IMR-90 (cell line): ENCODE data around the gene PLEKHA8. TPM values are rescaled to one million over a fixed set of nuclear protein-coding genes. Genes with fewer than 3 reads are reported as not detected.

ENCODE experiments used
- ATAC-seq: fragments of 200-7000 bp; cut with Tn5 transposase; 2 replicates; pipeline ENCODE4 v1.9.1; 2020; ENCODE audit warnings: low read depth, mild to moderate bottlenecking, moderate library complexity
- BruUV-seq: library from RNA; stranded (reverse); fragments of 400-500 nt; replicated peaks from 2 replicates; lab custom pipeline; 2021; lab: Mats Ljungman, UMichigan
- CTCF ChIA-PET: fragments of 300-600 bp; formaldehyde crosslinking; extraction: SDS; loops from one replicate; lab custom pipeline; 2021; ENCODE audit warnings: antibody characterized with exemption; lab: Yijun Ruan, JAX
- POLR2A ChIA-PET: fragments of 300-600 bp; sonication (Branson Sonifier 250); formaldehyde crosslinking; loops from one replicate; lab custom pipeline; 2022; ENCODE audit warnings: antibody characterized with exemption; ENCODE audit not compliant: unreplicated experiment; lab: Charles Lee
- DNase-seq: peaks from one replicate; pipeline ENCODE4 v3.0.0; 2013
- H2AFZ ChIP-seq: replicated peaks from 2 replicates; pipeline ENCODE3; 2013; ENCODE audit warnings: low read length, mild to moderate bottlenecking; ENCODE audit not compliant: poor library complexity
- H2AK5ac ChIP-seq: 2 replicates; pipeline ENCODE4 v1.6.1; 2013; ENCODE audit warnings: low read depth, low read length, inconsistent platforms
- H2AK9ac ChIP-seq: replicated peaks from 2 replicates; pipeline ENCODE3; 2013; ENCODE audit warnings: mild to moderate bottlenecking, low read depth, low read length, moderate library complexity; ENCODE audit not compliant: poor library complexity
- H2BK120ac ChIP-seq: 2 replicates; pipeline ENCODE4 v1.6.1; 2013; ENCODE audit warnings: low read depth, low read length, inconsistent platforms
- H2BK15ac ChIP-seq: 3 replicates; pipeline ENCODE4 v1.6.1; 2013; ENCODE audit warnings: low read depth, low read length, inconsistent platforms
- H2BK20ac ChIP-seq: 2 replicates; pipeline ENCODE4 v1.6.1; 2013; ENCODE audit warnings: low read depth, mild to moderate bottlenecking, inconsistent platforms, low read length, moderate library complexity
- H2BK5ac ChIP-seq: 2 replicates; pipeline ENCODE4 v1.6.1; 2013; ENCODE audit warnings: mild to moderate bottlenecking, low read depth, low read length, inconsistent platforms; ENCODE audit not compliant: poor library complexity, severe bottlenecking
- H3K14ac ChIP-seq: replicated peaks from 2 replicates; pipeline ENCODE4 v1.6.1; 2013; ENCODE audit warnings: low read depth, low read length, inconsistent platforms
- H3K18ac ChIP-seq: 2 replicates; pipeline ENCODE4 v1.6.1; 2013; ENCODE audit warnings: low read depth, low read length, control low read depth
- H3K23ac ChIP-seq: 2 replicates; pipeline ENCODE4 v1.6.1; 2013; ENCODE audit warnings: low read depth, low read length, inconsistent platforms
- H3K27ac ChIP-seq: 2 replicates; pipeline ENCODE4 v1.5.1; 2013; ENCODE audit warnings: mild to moderate bottlenecking, control low read depth, low read length; ENCODE audit not compliant: insufficient read depth
- H3K27me3 ChIP-seq: 2 replicates; pipeline ENCODE4 v1.6.1; 2013; ENCODE audit warnings: low read length; ENCODE audit not compliant: control insufficient read depth, insufficient read depth
- H3K36me3 ChIP-seq: 2 replicates; pipeline ENCODE4 v1.6.1; 2013; ENCODE audit warnings: low read length, mixed read lengths; ENCODE audit not compliant: control insufficient read depth, insufficient read depth
- H3K4ac ChIP-seq: 2 replicates; pipeline ENCODE4 v1.6.1; 2013; ENCODE audit warnings: low read depth, low read length, inconsistent platforms
- H3K4me1 ChIP-seq: 2 replicates; pipeline ENCODE4 v1.6.1; 2013; ENCODE audit warnings: low read length, mixed read lengths; ENCODE audit not compliant: control insufficient read depth, insufficient read depth
- H3K4me2 ChIP-seq: 2 replicates; pipeline ENCODE4 v1.6.1; 2013; ENCODE audit warnings: low read depth, mild to moderate bottlenecking, control low read depth, low read length, moderate library complexity
- H3K4me3 ChIP-seq: 2 replicates; pipeline ENCODE4 v1.5.1; 2013; ENCODE audit warnings: low read depth, mild to moderate bottlenecking, control low read depth, low read length, moderate library complexity; ENCODE audit not compliant: insufficient read depth
- H3K56ac ChIP-seq: 2 replicates; pipeline ENCODE4 v1.6.1; 2013; ENCODE audit warnings: low read length, inconsistent platforms; ENCODE audit not compliant: insufficient read depth; ENCODE audit errors: extremely low read depth
- H3K79me1 ChIP-seq, 2 experiments: 2 replicates each; pipeline ENCODE4 v1.6.1; 2013; ENCODE audit warnings: low read length in 2 of 2, inconsistent platforms in 1 of 2, low read depth in 1 of 2
- H3K9ac ChIP-seq: 2 replicates; pipeline ENCODE4 v1.6.1; 2013; ENCODE audit warnings: low read depth, low read length, control low read depth
- H3K9me1 ChIP-seq: 2 replicates; pipeline ENCODE4 v1.6.1; 2013; ENCODE audit warnings: low read length, inconsistent platforms; ENCODE audit not compliant: insufficient read depth
- H3K9me3 ChIP-seq: 2 replicates; pipeline ENCODE4 v1.6.1; 2013; ENCODE audit warnings: low read length; ENCODE audit not compliant: control insufficient read depth, insufficient read depth
- H4K20me1 ChIP-seq: 2 replicates; pipeline ENCODE4 v1.6.1; 2013; ENCODE audit warnings: low read length, inconsistent platforms; ENCODE audit not compliant: insufficient read depth
- H4K5ac ChIP-seq: 2 replicates; pipeline ENCODE4 v1.6.1; 2013; ENCODE audit warnings: mild to moderate bottlenecking, low read depth, low read length, control low read depth
- H4K8ac ChIP-seq, 2 experiments: 2 replicates each; pipeline ENCODE4 v1.6.1; 2013; ENCODE audit warnings: low read depth in 2 of 2, low read length in 2 of 2, control low read depth in 1 of 2, inconsistent platforms in 1 of 2
- H4K91ac ChIP-seq: 2 replicates; pipeline ENCODE4 v1.6.1; 2013; ENCODE audit warnings: low read depth, low read length, inconsistent platforms; ENCODE audit not compliant: insufficient read depth
- BHLHE40 ChIP-seq: fragments of 150-350 bp; IDR thresholded peaks from 2 replicates; pipeline ENCODE4 v1.6.1; 2016; ENCODE audit warnings: mild to moderate bottlenecking, low read depth, low read length
- CEBPB ChIP-seq: IDR thresholded peaks from 2 replicates; pipeline ENCODE4 v1.6.1; 2012; ENCODE audit warnings: low read depth, low read length, improper control_type of control experiment
- CHD1 ChIP-seq: IDR thresholded peaks from 2 replicates; pipeline ENCODE4 v1.6.1; 2012; ENCODE audit warnings: low read depth, low read length, improper control_type of control experiment
- FOS ChIP-seq: fragments of 150-350 bp; IDR thresholded peaks from 2 replicates; pipeline ENCODE4 v1.6.1; 2016; ENCODE audit warnings: low read depth, low read length
- MAFK ChIP-seq: IDR thresholded peaks from 2 replicates; pipeline ENCODE4 v1.6.1; 2012; ENCODE audit warnings: low read depth, low read length, improper control_type of control experiment
- MAZ ChIP-seq: IDR thresholded peaks from 2 replicates; pipeline ENCODE4 v1.6.1; 2012; ENCODE audit warnings: low read depth, mild to moderate bottlenecking, low read length, improper control_type of control experiment, moderate library complexity, borderline replicate concordance
- MXI1 ChIP-seq: IDR thresholded peaks from 2 replicates; pipeline ENCODE4 v1.6.1; 2012; ENCODE audit warnings: low read depth, mild to moderate bottlenecking, low read length, moderate library complexity, borderline replicate concordance
- NFE2L2 ChIP-seq: fragments of 150-350 bp; IDR thresholded peaks from 2 replicates; pipeline ENCODE4 v1.6.1; 2016; ENCODE audit warnings: low read depth, mild to moderate bottlenecking, low read length
- POLR2A ChIP-seq: IDR thresholded peaks from 2 replicates; pipeline ENCODE4 v1.6.1; 2012; ENCODE audit warnings: mild to moderate bottlenecking, low read depth, low read length
- RAD21 ChIP-seq: IDR thresholded peaks from 2 replicates; pipeline ENCODE4 v1.6.1; 2012; ENCODE audit warnings: low read length, improper control_type of control experiment
- RCOR1 ChIP-seq: IDR thresholded peaks from 2 replicates; pipeline ENCODE4 v1.6.1; 2012; ENCODE audit warnings: mild to moderate bottlenecking, low read length, improper control_type of control experiment; ENCODE audit not compliant: insufficient replicate concordance
- RFX5 ChIP-seq: IDR thresholded peaks from 2 replicates; pipeline ENCODE4 v1.8.0; 2012; ENCODE audit warnings: low read depth, mild to moderate bottlenecking, low read length, moderate library complexity
- SMC3 ChIP-seq: fragments of 150-350 bp; IDR thresholded peaks from 2 replicates; pipeline ENCODE4 v1.6.1; 2016; ENCODE audit warnings: low read depth, mild to moderate bottlenecking, antibody characterized with exemption, low read length, moderate library complexity
- WGBS, 2 experiments: methylation state at CpG; one replicate each; pipeline versions ENCODE4 v1.1.5 to v1.1.7; 2013; ENCODE audit warnings: missing lambda C conversion rate in 2 of 2; ENCODE audit not compliant: insufficient read length in 1 of 2; ENCODE audit errors: extremely low coverage in 2 of 2; 5-methylcytosine and 5-hydroxymethylcytosine counted together
- dilution Hi-C: fragments of 300-500 bp; cut with HindIII; formaldehyde crosslinking; loops from one replicate; pipeline ENCODE4 v1.14.3; 2018; ENCODE audit warnings: low sequenced_read_pairs; ENCODE audit not compliant: unreplicated experiment
- in situ Hi-C: fragments of 300-500 bp; cut with MboI; formaldehyde crosslinking; loops from 3 replicates; pipeline ENCODE4 v1.14.3; 2019; ENCODE audit warnings: low sequenced_read_pairs, inconsistent platforms, mixed read lengths
- intact Hi-C: fragments of 100-400 bp; cut with micrococcal nuclease; formaldehyde crosslinking; loops from 2 replicates; pipeline ENCODE4 v1.10.0; 2022
- polyA plus RNA-seq, 3 experiments: library from polyadenylated mRNA; depleted of rRNA; stranded (reverse); fragments of >200 nt; gene quantifications; 2 replicates each; pipeline ENCODE4 v1.2.3, GENCODE V29; 2012; ENCODE audit warnings: low replicate concordance in 1 of 3
- total RNA-seq: library from RNA; depleted of rRNA; stranded (reverse); fragments of >200 nt; gene quantifications from 2 replicates; pipeline ENCODE4 v1.2.3, GENCODE V29; 2012
- TF ChIP-seq, protein P1 (sequence below): fragments of 150-350 bp; IDR thresholded peaks from 2 replicates; pipeline ENCODE4 v1.6.1; 2017; ENCODE audit warnings: mild to moderate bottlenecking, antibody characterized with exemption, low read length, low read depth
- TF ChIP-seq, protein P2 (sequence below): fragments of 150-350 bp; IDR thresholded peaks from 2 replicates; pipeline ENCODE4 v1.6.1; 2016; ENCODE audit warnings: low read depth, mild to moderate bottlenecking, low read length, moderate library complexity, borderline replicate concordance
- TF ChIP-seq, protein P3 (sequence below): conservative IDR thresholded peaks from 2 replicates; pipeline ENCODE4 v1.5.1; 2012; ENCODE audit warnings: mild to moderate bottlenecking, low read depth, low read length, improper control_type of control experiment

The PLEKHA8 gene
- total and polyA plus RNA-seq, 2 of the 4 experiments (the other 2 are of a cell fraction), result 3.6 to 9.7 TPM

DNA sequence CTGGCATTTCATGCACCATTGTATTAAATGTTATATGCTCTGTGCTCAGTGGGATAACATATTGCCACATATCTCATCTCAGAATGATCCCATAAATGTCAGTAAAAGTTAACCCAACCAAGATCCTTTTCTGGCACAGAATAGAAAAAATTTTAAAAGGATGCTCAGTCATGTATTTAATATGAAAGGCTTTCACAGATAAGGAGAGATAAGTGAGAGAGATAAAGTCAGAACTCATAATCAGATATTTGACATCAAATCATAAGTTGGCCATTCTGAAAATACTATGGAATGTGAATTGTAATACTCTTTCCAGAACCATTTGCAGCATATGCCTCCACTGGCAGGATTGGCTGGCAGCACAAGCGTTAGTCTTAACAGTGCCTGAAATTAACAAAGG is 38.5 kb downstream of the PLEKHA8 start:
- 100% methylated on average over 1 of the region's 1 CpG; no CpG with 5 or more reads in 1 of the 2 experiments for WGBS, 2 experiments
- Histone ChIP-seq H3K56ac (no peak overlapping the region), H2BK120ac (no peak overlapping the region), H2BK5ac (no peak overlapping the region), H2BK20ac (no peak overlapping the region), H3K4me3 (no peak overlapping the region), H3K9ac (no peak overlapping the region), H2BK15ac (no peak overlapping the region), H3K23ac (no peak overlapping the region), H3K36me3 (peaks cover 14% of the 10 kb centered on the region), H4K8ac (no peak overlapping the region), H3K9me3 (no peaks in the 10 kb centered on the region), H3K27ac (no peak overlapping the region), H3K27me3 (no peaks in the 10 kb centered on the region), H3K4me2 (no peak overlapping the region), H2AK5ac (no peak overlapping the region), H3K4me1 (peaks cover 5% of the 10 kb centered on the region), H4K5ac (no peak overlapping the region), H3K4ac (no peak overlapping the region), H3K9me1 (peaks cover 2% of the 10 kb centered on the region), H4K20me1 (no peaks in the 10 kb centered on the region), H3K79me1 (peaks cover 0 to 3% of the 10 kb centered on the region in 2 experiments; a peak in 3 of 4 replicates), H2AK9ac (no peak overlapping the region), H3K14ac (no peak overlapping the region), H2AFZ (no peak overlapping the region), H3K18ac (no peak overlapping the region), H4K91ac (no peak overlapping the region)
- intact Hi-C loops (no loop called here), in situ Hi-C loops (loop anchor here (25.0 kb wide), 1 partner anchor 329 kb away; no protein-coding TSS in a partner anchor), dilution Hi-C loops (no loop called here)
- ATAC-seq, result no peak
- POLR2A ChIA-PET, result no interaction called here
- TF ChIP-seq MXI1 (no peak), CEBPB (no peak), POLR2A (no peak), RAD21 (no peak), MAZ (no peak), NFE2L2 (no peak), CHD1 (no peak), FOS (no peak), RFX5 (no peak), RCOR1 (no peak), BHLHE40 (no peak), SMC3 (no peak), MAFK (no peak)
- TF ChIP-seq, protein P1, sequence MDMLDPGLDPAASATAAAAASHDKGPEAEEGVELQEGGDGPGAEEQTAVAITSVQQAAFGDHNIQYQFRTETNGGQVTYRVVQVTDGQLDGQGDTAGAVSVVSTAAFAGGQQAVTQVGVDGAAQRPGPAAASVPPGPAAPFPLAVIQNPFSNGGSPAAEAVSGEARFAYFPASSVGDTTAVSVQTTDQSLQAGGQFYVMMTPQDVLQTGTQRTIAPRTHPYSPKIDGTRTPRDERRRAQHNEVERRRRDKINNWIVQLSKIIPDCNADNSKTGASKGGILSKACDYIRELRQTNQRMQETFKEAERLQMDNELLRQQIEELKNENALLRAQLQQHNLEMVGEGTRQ, result no peak
- TF ChIP-seq, protein P2, sequence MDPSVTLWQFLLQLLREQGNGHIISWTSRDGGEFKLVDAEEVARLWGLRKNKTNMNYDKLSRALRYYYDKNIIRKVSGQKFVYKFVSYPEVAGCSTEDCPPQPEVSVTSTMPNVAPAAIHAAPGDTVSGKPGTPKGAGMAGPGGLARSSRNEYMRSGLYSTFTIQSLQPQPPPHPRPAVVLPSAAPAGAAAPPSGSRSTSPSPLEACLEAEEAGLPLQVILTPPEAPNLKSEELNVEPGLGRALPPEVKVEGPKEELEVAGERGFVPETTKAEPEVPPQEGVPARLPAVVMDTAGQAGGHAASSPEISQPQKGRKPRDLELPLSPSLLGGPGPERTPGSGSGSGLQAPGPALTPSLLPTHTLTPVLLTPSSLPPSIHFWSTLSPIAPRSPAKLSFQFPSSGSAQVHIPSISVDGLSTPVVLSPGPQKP, result no peak
- TF ChIP-seq, protein P3, sequence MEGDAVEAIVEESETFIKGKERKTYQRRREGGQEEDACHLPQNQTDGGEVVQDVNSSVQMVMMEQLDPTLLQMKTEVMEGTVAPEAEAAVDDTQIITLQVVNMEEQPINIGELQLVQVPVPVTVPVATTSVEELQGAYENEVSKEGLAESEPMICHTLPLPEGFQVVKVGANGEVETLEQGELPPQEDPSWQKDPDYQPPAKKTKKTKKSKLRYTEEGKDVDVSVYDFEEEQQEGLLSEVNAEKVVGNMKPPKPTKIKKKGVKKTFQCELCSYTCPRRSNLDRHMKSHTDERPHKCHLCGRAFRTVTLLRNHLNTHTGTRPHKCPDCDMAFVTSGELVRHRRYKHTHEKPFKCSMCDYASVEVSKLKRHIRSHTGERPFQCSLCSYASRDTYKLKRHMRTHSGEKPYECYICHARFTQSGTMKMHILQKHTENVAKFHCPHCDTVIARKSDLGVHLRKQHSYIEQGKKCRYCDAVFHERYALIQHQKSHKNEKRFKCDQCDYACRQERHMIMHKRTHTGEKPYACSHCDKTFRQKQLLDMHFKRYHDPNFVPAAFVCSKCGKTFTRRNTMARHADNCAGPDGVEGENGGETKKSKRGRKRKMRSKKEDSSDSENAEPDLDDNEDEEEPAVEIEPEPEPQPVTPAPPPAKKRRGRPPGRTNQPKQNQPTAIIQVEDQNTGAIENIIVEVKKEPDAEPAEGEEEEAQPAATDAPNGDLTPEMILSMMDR, result no peak
- CTCF ChIA-PET, result interaction anchor here (1.1 kb wide), 1 partner anchor 23 kb away, joined by 3 read pairs; no protein-coding TSS in a partner anchor
- no peak for DNase-seq
- no TSS peak for BruUV-seq
